H1 (cell line): ENCODE results near the gene ZFYVE27.

ENCODE experiments used
- CEBPB ChIP-seq: IDR thresholded peaks from 2 replicates; pipeline ENCODE4 v1.6.1; 2012; ENCODE audit warnings: low read depth, low read length
- CHD1 ChIP-seq: IDR thresholded peaks from 2 replicates; pipeline ENCODE4 v1.6.1; 2012; ENCODE audit warnings: low read depth, low read length, improper control_type of control experiment
- FOSL1 ChIP-seq: IDR thresholded peaks from 2 replicates; pipeline ENCODE4 v1.6.1; 2011; ENCODE audit warnings: mild to moderate bottlenecking, low read depth, low read length, moderate library complexity; ENCODE audit not compliant: insufficient read depth
- KDM5A ChIP-seq: fragments of 200-600 bp; IDR thresholded peaks from 2 replicates; pipeline ENCODE4 v1.7.1; 2012; ENCODE audit warnings: mild to moderate bottlenecking, low read length, inconsistent platforms, mixed read lengths
- NANOG ChIP-seq: IDR thresholded peaks from 2 replicates; pipeline ENCODE4 v1.6.1; 2011; ENCODE audit warnings: low read length, low read depth, mild to moderate bottlenecking, inconsistent platforms; ENCODE audit not compliant: insufficient read depth, poor library complexity, severe bottlenecking
- NRF1 ChIP-seq: IDR thresholded peaks from 2 replicates; pipeline ENCODE4 v1.6.1; 2011; ENCODE audit warnings: mild to moderate bottlenecking, low read depth, low read length, improper control_type of control experiment
- POLR2A ChIP-seq, 2 experiments: IDR thresholded peaks; 1 replicate in 1 of 2; 2 replicates in 1 of 2; pipeline ENCODE4 v1.6.1; 2011; ENCODE audit warnings: low read depth in 2 of 2, low read length in 2 of 2, mild to moderate bottlenecking in 2 of 2; ENCODE audit errors: control extremely low read depth in 1 of 2
- TAF7 ChIP-seq: optimal IDR thresholded peaks from 2 replicates; pipeline ENCODE3; 2011; ENCODE audit warnings: low read depth, mild to moderate bottlenecking, inconsistent platforms, low read length, moderate library complexity, borderline replicate concordance
- TEAD4 ChIP-seq: IDR thresholded peaks from 2 replicates; pipeline ENCODE4 v1.6.1; 2012; ENCODE audit warnings: low read depth, low read length, inconsistent platforms, mixed read lengths
- TF ChIP-seq, protein P1 (sequence below), 3 experiments: IDR thresholded peaks; 1 replicate in 2 of 3; 2 replicates in 1 of 3; pipeline versions ENCODE4 v1.5.1 to v1.6.1; 2011; ENCODE audit warnings: low read length in 3 of 3, mild to moderate bottlenecking in 3 of 3, inconsistent platforms in 2 of 3, low read depth in 1 of 3, moderate library complexity in 1 of 3; ENCODE audit not compliant: insufficient read depth in 1 of 3; ENCODE audit errors: control extremely low read depth in 1 of 3
- TF ChIP-seq, protein P2 (sequence below): IDR thresholded peaks from 2 replicates; pipeline ENCODE4 v1.6.1; 2011; ENCODE audit warnings: low read length, improper control_type of control experiment

- TF ChIP-seq NRF1: no peak
- TF ChIP-seq, protein P1, sequence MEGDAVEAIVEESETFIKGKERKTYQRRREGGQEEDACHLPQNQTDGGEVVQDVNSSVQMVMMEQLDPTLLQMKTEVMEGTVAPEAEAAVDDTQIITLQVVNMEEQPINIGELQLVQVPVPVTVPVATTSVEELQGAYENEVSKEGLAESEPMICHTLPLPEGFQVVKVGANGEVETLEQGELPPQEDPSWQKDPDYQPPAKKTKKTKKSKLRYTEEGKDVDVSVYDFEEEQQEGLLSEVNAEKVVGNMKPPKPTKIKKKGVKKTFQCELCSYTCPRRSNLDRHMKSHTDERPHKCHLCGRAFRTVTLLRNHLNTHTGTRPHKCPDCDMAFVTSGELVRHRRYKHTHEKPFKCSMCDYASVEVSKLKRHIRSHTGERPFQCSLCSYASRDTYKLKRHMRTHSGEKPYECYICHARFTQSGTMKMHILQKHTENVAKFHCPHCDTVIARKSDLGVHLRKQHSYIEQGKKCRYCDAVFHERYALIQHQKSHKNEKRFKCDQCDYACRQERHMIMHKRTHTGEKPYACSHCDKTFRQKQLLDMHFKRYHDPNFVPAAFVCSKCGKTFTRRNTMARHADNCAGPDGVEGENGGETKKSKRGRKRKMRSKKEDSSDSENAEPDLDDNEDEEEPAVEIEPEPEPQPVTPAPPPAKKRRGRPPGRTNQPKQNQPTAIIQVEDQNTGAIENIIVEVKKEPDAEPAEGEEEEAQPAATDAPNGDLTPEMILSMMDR (IDR thresholded peaks at IDR 0.05; ENCODE audit: control extremely low read depth in 1 of 3, insufficient read depth in 1 of 3, low read depth in 1 of 3, low read length in 3 of 3): no peak
- TF ChIP-seq FOSL1: no peak
- no peak for TF ChIP-seq NANOG
- no peak for TF ChIP-seq POLR2A (IDR thresholded peaks at IDR 0.05; ENCODE audit: control extremely low read depth in 1 of 2, low read depth in 2 of 2, low read length in 2 of 2)
- TF ChIP-seq TEAD4: no peak
- no peak for TF ChIP-seq CEBPB
- TF ChIP-seq, protein P2, sequence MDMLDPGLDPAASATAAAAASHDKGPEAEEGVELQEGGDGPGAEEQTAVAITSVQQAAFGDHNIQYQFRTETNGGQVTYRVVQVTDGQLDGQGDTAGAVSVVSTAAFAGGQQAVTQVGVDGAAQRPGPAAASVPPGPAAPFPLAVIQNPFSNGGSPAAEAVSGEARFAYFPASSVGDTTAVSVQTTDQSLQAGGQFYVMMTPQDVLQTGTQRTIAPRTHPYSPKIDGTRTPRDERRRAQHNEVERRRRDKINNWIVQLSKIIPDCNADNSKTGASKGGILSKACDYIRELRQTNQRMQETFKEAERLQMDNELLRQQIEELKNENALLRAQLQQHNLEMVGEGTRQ: no peak
- no peak for TF ChIP-seq CHD1
- TF ChIP-seq KDM5A: no peak
- TF ChIP-seq TAF7: no peak
Observed at GRCh38 chr10:97707134-97707861, 29.6 kb upstream of the ZFYVE27 start.
